Calu3 (cell line): ENCODE data around the gene YTHDC1. TPM values are rescaled to one million over a fixed set of nuclear protein-coding genes. Genes with fewer than 3 reads are reported as not detected.

Experiments used
- Bru-seq: library from RNA; stranded (reverse); fragments of 400-500 nt; gene quantifications from one replicate; lab custom pipeline; 2021; lab: Mats Ljungman, UMichigan
- BruChase-seq, 2 experiments: library from RNA; stranded (reverse); fragments of 400-500 nt; gene quantifications; one replicate each; lab custom pipeline; 2021; lab: Mats Ljungman, UMichigan
- BruUV-seq: library from RNA; stranded (reverse); fragments of 400-500 nt; replicated peaks from 2 replicates; lab custom pipeline; 2021; lab: Mats Ljungman, UMichigan
- CTCF ChIA-PET: fragments of 300-600 bp; sonication (Branson Sonifier 250); formaldehyde crosslinking; loops from one replicate; lab custom pipeline; 2022; ENCODE audit warnings: antibody characterized with exemption; lab: Charles Lee
- DNase-seq: peaks from one replicate; pipeline ENCODE4 v3.0.0; 2022
- H3K27ac Mint-ChIP-seq: one replicate; pipeline ENCODE4 v1.8.0; 2022; ENCODE audit warnings: mixed read lengths; ENCODE audit not compliant: unreplicated experiment
- H3K27me3 Mint-ChIP-seq: one replicate; pipeline ENCODE4 v1.8.0; 2022; ENCODE audit warnings: mixed read lengths; ENCODE audit not compliant: unreplicated experiment
- H3K36me3 Mint-ChIP-seq: one replicate; pipeline ENCODE4 v1.8.0; 2022; ENCODE audit warnings: mild to moderate bottlenecking, moderate library complexity, mixed read lengths; ENCODE audit not compliant: insufficient read depth, unreplicated experiment
- H3K4me1 Mint-ChIP-seq: one replicate; pipeline ENCODE4 v1.8.0; 2022; ENCODE audit warnings: mild to moderate bottlenecking, low read depth, mixed read lengths; ENCODE audit not compliant: unreplicated experiment
- H3K4me3 Mint-ChIP-seq: one replicate; pipeline ENCODE4 v1.8.0; 2022; ENCODE audit warnings: mild to moderate bottlenecking, low read depth, moderate library complexity, mixed read lengths; ENCODE audit not compliant: unreplicated experiment
- H3K9me3 Mint-ChIP-seq: one replicate; pipeline ENCODE4 v1.8.0; 2022; ENCODE audit warnings: low read depth, mixed read lengths; ENCODE audit not compliant: unreplicated experiment
- intact Hi-C: fragments of 100-400 bp; cut with micrococcal nuclease; formaldehyde crosslinking; loops from one replicate; pipeline ENCODE4 v1.10.0; 2022; ENCODE audit not compliant: unreplicated experiment
- long read RNA-seq: library from polyadenylated mRNA; stranded (forward); transcript quantifications from one replicate; pipeline ENCODE4 v2.0.0, GENCODE V29; 2022
- total RNA-seq: library from RNA; stranded (reverse); gene quantifications from 2 replicates; pipeline ENCODE4 v1.2.3, GENCODE V29; 2022
- TF ChIP-seq, protein P1 (sequence below): fragments of 200-600 bp; IDR thresholded peaks from one replicate; pipeline ENCODE4 v1.8.0; 2022; ENCODE audit warnings: antibody characterized with exemption; ENCODE audit not compliant: unreplicated experiment

The YTHDC1 gene
- total RNA-seq = 68.6 and 79.4 TPM in 2 replicates
- Bru-seq, nascent RNA = percentile 95 among the genes with signal in this experiment
- percentile 90 among the genes with signal in this experiment for BruChase-seq, experiment 1, labeled RNA remaining after a 6-hour chase
- percentile 91 among the genes with signal in this experiment for BruChase-seq, experiment 2, labeled RNA remaining after a 2-hour chase
- long read RNA-seq, full-length matches to known transcripts = 3 of 20 reads
- long read RNA-seq, partial matches to known transcripts = 14 of 20 reads
- long read RNA-seq, other reads (novel, unspliced or antisense) = 3 of 20 reads

DNA sequence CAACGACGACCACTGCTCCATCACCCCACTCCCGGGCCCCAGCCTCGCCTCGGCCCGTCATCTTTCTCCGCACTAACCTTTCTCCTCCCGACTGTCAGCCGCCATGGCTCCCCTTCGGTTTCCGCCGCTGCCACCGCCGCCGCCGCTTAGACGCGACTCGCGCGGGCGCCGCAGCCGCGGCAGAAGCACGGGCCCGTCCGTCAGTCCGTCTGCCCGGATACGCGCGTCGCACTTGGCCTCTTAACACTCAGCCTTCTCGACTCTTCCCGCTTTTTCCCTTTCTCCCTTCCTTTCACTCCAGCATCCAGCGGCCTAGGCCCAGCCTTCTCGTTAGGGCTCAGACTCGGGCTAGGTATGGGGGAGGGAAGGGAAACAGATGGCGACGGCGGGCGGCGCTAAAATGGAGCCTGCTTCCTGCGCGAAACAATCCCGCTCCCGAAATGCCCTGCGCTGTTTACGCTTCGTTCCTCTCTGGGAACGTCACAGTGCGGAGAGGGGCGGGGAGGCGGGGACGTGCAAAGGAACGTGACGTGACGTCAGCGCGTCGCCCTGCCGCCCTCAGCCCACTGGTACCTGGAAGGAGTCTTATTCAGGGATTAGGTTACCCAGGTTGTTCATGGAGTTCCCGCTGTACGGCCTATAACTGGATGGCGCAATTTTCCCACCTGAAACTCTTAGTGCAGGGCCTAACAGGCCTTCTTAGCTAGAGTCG is at the start of gene YTHDC1:
TSS of gene YTHDC1 (minus strand) at position 442 of the 712 bp plus-strand sequence. CDS start at position 105, 337 bp downstream.
- peaks cover 31% of the 10 kb centered on the region for H3K36me3 Mint-ChIP-seq
- H3K27me3 Mint-ChIP-seq = no peaks in the 10 kb centered on the region
- CTCF ChIA-PET = interaction anchor here (0.7 kb wide), 1 partner anchor 9 kb away, joined by 3 read pairs; no protein-coding TSS in a partner anchor
- H3K9me3 Mint-ChIP-seq = no peaks in the 10 kb centered on the region
- peak within 1 kb of the TSS; percentile 94 for H3K27ac Mint-ChIP-seq
- no peaks in the 10 kb centered on the region for H3K4me1 Mint-ChIP-seq
- TF ChIP-seq, protein P1, sequence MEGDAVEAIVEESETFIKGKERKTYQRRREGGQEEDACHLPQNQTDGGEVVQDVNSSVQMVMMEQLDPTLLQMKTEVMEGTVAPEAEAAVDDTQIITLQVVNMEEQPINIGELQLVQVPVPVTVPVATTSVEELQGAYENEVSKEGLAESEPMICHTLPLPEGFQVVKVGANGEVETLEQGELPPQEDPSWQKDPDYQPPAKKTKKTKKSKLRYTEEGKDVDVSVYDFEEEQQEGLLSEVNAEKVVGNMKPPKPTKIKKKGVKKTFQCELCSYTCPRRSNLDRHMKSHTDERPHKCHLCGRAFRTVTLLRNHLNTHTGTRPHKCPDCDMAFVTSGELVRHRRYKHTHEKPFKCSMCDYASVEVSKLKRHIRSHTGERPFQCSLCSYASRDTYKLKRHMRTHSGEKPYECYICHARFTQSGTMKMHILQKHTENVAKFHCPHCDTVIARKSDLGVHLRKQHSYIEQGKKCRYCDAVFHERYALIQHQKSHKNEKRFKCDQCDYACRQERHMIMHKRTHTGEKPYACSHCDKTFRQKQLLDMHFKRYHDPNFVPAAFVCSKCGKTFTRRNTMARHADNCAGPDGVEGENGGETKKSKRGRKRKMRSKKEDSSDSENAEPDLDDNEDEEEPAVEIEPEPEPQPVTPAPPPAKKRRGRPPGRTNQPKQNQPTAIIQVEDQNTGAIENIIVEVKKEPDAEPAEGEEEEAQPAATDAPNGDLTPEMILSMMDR = no peak
- no TSS peak for BruUV-seq
- DNase-seq = peak; percentile 92
- peak within 1 kb of the TSS; percentile 98 for H3K4me3 Mint-ChIP-seq
- intact Hi-C loops = no loop called here

DNA sequence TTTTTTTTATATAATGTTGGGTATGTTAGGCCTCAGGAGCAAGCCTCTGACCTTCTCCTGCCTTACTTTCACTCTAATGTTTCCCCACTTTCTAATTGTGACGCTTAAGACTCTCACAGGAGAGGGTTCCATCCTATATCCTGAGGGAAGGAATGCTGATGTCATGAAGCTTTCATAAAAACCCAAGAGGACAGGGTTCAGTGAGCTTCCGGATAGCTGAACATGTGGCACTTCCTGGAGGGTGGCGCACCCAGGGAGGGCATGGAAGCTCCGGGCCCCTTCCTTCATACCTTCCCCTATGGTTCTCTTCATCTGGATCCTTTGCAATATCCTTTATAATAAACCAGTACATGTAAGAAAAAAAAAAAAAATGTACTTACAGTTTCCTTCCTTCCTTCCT is 49.4 kb upstream of the YTHDC1 start:
- Mint-ChIP-seq H3K4me1 (no peaks in the 10 kb centered on the region), H3K4me3 (no peak overlapping the region), H3K27ac (no peak overlapping the region), H3K9me3 (no peaks in the 10 kb centered on the region), H3K36me3 (no peaks in the 10 kb centered on the region), H3K27me3 (no peaks in the 10 kb centered on the region)
- no TSS peak for BruUV-seq
- CTCF ChIA-PET = no interaction called here
- no peak for DNase-seq
- TF ChIP-seq, protein P1 = no peak
- intact Hi-C loops = no loop called here

DNA sequence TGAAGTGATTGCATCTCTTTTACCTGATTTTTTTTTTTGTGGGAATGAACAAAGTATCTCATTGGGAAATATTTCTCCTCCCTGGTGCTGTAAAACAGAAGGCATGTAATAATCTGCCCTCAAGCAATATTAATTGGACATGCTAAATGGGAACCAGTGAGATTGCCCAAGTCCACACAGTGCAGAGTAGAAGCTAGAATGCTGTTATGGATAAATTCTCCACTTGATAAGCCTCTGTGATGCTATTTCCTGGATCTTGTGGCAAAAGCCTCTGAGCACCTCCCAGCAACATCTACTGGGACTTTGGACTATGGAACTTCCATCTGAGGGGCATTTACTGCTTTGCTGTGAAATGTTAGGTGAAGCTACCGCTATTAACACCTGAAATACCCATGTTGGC is 46.9 kb upstream of the YTHDC1 start:
- no peak for DNase-seq
- Mint-ChIP-seq H3K9me3 (no peaks in the 10 kb centered on the region), H3K27me3 (no peaks in the 10 kb centered on the region), H3K4me3 (no peak overlapping the region), H3K4me1 (no peaks in the 10 kb centered on the region), H3K27ac (no peak overlapping the region), H3K36me3 (no peaks in the 10 kb centered on the region)
- CTCF ChIA-PET = interaction anchor here (0.7 kb wide), 1 partner anchor 1032 kb away, joined by 3 read pairs; no protein-coding TSS in a partner anchor
- intact Hi-C loops = no loop called here
- TF ChIP-seq, protein P1 = no peak
- BruUV-seq = no TSS peak

DNA sequence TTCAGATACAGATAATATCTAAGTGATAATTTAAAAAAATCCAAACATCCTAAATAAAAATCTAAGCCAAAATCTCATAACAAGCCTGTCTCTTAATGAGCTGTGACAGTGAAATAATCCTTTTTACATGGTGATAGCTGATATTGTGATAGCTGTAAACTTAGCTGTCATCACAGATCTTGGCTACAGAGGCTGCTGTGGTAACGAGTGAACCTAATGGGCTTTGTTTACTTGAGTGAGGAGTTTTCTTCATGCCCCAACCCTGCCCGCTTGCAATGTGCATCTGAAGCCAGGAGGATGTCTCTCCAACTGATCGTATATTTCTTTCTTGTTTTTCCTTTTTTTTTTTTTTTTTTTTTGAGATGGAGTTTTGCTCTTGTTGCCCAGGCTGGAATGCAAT is 41.5 kb upstream of the YTHDC1 start:
- CTCF ChIA-PET = no interaction called here

More for the DNA sequence above, 41.5 kb upstream of the YTHDC1 start:
- DNase-seq = no peak
- TF ChIP-seq, protein P1 = no peak
- BruUV-seq = no TSS peak
- Mint-ChIP-seq H3K27me3 (no peaks in the 10 kb centered on the region), H3K4me1 (peaks cover 8% of the 10 kb centered on the region), H3K36me3 (no peaks in the 10 kb centered on the region), H3K27ac (no peak overlapping the region), H3K9me3 (no peaks in the 10 kb centered on the region), H3K4me3 (no peak overlapping the region)
- intact Hi-C loops = no loop called here
